ENCODE data around the gene LYZL4. TPM values are rescaled to one million over a fixed set of nuclear protein-coding genes. Genes with fewer than 3 reads are reported as not detected.

Gene LYZL4
- total and polyA plus RNA-seq, 2 of the 4 experiments (the other 2 are of a cell fraction), result not detected

DNA sequence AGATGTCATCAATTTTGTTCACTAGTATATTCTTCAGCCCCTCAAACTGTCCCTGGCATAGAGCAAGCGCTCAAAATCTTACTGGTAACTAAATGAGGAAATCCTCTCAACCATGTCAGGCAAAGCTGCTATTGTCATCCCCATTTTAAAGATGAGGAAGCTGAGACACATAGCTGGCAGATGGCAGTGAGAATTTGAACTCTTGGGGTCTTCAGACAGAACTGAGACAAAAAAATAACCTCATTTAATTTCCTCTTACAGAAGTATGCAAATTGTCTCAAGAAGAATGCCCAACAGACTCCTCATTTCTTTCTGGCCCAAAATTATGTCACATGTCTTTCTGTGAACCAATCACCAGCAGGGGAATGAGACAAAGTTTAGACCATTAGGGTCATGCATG, 40.2 kb upstream of the LYZL4 start:
- dilution Hi-C loops (cut with HindIII; ENCODE audit: low sequenced_read_pairs, unreplicated experiment) (no loop called here), intact Hi-C loops (cut with micrococcal nuclease) (no loop called here), in situ Hi-C loops (cut with MboI; ENCODE audit: low sequenced_read_pairs) (no loop called here)
- Histone ChIP-seq H3K27ac (ENCODE audit: insufficient read depth, low read length) (no peak overlapping the region), H3K9me3 (ENCODE audit: control insufficient read depth, insufficient read depth, low read length) (no peaks in the 10 kb centered on the region), H2AK5ac (ENCODE audit: low read depth, low read length) (no peak overlapping the region), H4K20me1 (ENCODE audit: insufficient read depth, low read length) (no peaks in the 10 kb centered on the region), H2AK9ac (replicated peaks; ENCODE audit: low read depth, low read length, poor library complexity) (no peak overlapping the region), H3K18ac (ENCODE audit: low read depth, low read length) (no peak overlapping the region), H2BK5ac (ENCODE audit: low read depth, low read length, poor library complexity, severe bottlenecking) (no peak overlapping the region), H4K91ac (ENCODE audit: insufficient read depth, low read depth, low read length) (no peak overlapping the region), H3K4me3 (ENCODE audit: insufficient read depth, low read depth, low read length) (no peak overlapping the region), H2AFZ (replicated peaks; ENCODE audit: low read length, poor library complexity) (no peak overlapping the region), H3K9ac (ENCODE audit: low read depth, low read length) (no peak overlapping the region), H3K4me2 (ENCODE audit: low read depth, low read length) (no peak overlapping the region), H3K23ac (ENCODE audit: low read depth, low read length) (no peak overlapping the region), H3K27me3 (ENCODE audit: control insufficient read depth, insufficient read depth, low read length) (no peaks in the 10 kb centered on the region; the same call in none of the 2 replicates), H3K56ac (ENCODE audit: extremely low read depth, insufficient read depth, low read length) (no peak overlapping the region), H3K4me1 (ENCODE audit: control insufficient read depth, insufficient read depth, low read length) (no peaks in the 10 kb centered on the region), H3K4ac (ENCODE audit: low read depth, low read length) (no peak overlapping the region), H3K36me3 (ENCODE audit: control insufficient read depth, insufficient read depth, low read length) (no peaks in the 10 kb centered on the region), H4K5ac (ENCODE audit: low read depth, low read length) (no peak overlapping the region), H3K9me1 (ENCODE audit: insufficient read depth, low read length) (no peaks in the 10 kb centered on the region), H4K8ac (ENCODE audit: low read depth in 2 of 2, low read length in 2 of 2) (no peak overlapping the region), H3K79me1 (ENCODE audit: low read depth in 1 of 2, low read length in 2 of 2) (no peaks in the 10 kb centered on the region), H2BK20ac (ENCODE audit: low read depth, low read length) (no peak overlapping the region), H2BK120ac (ENCODE audit: low read depth, low read length) (no peak overlapping the region), H2BK15ac (ENCODE audit: low read depth, low read length) (no peak overlapping the region), H3K14ac (replicated peaks; ENCODE audit: low read depth, low read length) (no peak overlapping the region)
- CTCF ChIA-PET, result no interaction called here
- TF ChIP-seq CEBPB (IDR thresholded peaks at IDR 0.05; ENCODE audit: low read depth, low read length) (no peak), POLR2A (IDR thresholded peaks at IDR 0.05; ENCODE audit: low read depth, low read length) (no peak), FOS (IDR thresholded peaks at IDR 0.05; ENCODE audit: low read depth, low read length) (no peak), RCOR1 (IDR thresholded peaks at IDR 0.05; ENCODE audit: insufficient replicate concordance, low read length) (no peak), NFE2L2 (IDR thresholded peaks at IDR 0.05; ENCODE audit: low read depth, low read length) (no peak), RFX5 (IDR thresholded peaks at IDR 0.05; ENCODE audit: low read depth, low read length) (no peak)
- DNase-seq (no peak), ATAC-seq (ENCODE audit: low read depth) (no peak)
- POLR2A ChIA-PET (ENCODE audit: unreplicated experiment), result no interaction called here
- WGBS, 2 experiments (ENCODE audit: extremely low coverage in 2 of 2, insufficient read length in 1 of 2), result no CpG with 5 or more reads among the region's 1 CpG
- BruUV-seq (replicated peaks), result no TSS peak

Measured in IMR-90 (cell line).